SH-SY5Y (cell line): ENCODE data around the gene THRB.

Source experiments
- GATA2 ChIP-seq: IDR thresholded peaks from 2 replicates; pipeline ENCODE4 v1.6.1; 2011; ENCODE audit warnings: mild to moderate bottlenecking, low read depth, low read length
- GATA3 ChIP-seq: IDR thresholded peaks from 2 replicates; pipeline ENCODE4 v1.6.1; 2011; ENCODE audit warnings: low read depth, mild to moderate bottlenecking, low read length, moderate library complexity

DNA sequence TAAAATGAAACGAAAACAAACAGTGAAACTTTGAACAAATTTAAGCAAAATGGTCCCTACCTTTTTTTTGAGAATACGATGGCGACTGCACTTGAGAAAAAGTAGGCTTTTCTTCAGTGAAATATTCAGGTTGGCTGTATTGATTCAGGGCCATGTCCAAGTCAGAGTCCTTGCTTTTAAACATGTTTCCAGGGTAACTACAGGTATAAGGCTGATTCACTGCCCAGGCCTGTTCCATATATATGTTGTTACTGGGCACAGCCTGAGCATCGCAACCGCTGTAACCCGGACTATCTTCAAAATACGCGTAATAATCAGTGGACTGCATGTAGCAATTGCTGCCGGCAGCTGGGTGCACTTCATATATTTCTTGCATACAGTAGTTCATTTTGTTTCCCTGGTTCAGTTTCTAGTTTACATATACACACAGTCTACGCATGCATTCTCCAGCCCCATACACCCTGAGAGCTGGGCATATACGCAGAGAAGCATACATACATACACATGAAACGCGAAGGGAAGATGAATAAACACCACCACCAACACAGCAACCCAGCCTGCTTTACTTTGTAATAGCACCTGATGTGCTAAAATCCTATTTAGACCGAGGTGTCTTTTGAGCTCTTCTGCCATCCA, 329.6 kb downstream of the THRB start:
- TF ChIP-seq GATA3 (no peak), GATA2 (no peak)
